SKM-1 treated with dmso at 0.1 percent for 144 hours (cell line): ENCODE measurements around the gene CFTR.

Experiments used
- DNase-seq: peaks from one replicate; lab custom pipeline; 2025; ENCODE audit not compliant: unreplicated experiment; lab: John Stamatoyannopoulos, UW

The CFTR gene

DNA sequence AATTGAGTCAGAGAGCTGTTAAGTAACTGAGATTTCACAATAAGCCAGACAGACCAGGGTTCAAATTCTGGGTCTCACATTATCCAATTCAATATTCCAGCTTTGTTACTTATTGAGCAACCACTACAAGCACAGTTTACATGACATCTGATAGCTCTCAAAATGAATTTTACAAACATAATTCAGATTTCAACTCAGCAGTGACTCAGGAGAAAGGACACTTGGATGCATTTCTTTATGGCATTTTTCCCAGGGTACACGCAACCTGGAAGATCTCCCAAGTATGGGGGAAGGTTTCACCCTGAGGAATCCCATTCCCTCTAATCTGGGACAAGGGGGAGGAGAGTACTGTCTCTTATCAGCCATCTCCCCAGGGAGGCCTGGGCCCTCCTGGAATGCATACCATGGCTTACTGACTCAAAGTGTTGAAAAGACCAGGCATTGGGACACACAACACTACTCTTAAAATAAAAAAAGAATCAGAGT is 102.4 kb downstream of the CFTR start:
- no peak for DNase-seq

DNA sequence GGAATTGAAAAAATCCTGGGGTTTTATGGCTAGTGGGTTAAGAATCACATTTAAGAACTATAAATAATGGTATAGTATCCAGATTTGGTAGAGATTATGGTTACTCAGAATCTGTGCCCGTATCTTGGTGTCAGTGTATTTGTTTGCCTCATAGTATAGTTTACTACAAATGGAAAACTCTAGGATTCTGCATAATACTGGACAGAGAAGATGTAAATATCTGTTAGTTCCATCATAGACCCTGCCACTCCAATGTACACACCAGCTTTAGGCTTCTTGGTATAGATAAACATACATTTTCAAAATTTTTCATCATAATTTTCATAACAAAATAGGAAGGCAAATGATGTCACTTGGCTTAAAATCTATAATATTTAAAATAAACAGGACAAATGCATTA is 108.1 kb downstream of the CFTR start:
- DNase-seq = no peak

DNA sequence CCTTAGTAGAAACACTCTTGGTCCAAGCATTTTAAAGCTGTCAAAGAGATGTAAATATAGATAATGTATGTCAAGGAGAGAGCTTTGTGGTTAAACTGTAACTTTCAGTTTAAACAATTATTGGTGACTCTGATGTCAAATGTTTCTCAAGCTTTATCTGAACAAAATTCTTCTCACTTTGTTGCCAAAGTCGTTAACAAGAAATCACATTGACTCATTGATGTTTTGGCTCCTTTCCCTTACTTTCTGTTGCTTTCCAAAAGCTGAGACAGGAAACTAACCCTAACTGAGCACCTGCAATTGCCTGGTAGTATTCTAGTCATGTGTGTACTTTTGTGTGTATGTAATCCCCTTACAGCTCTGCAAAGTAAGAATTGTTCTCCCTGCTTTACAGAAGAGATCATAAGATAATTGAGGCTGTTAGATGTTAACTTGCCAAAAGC is 108.5 kb downstream of the CFTR start:
- no peak for DNase-seq

DNA sequence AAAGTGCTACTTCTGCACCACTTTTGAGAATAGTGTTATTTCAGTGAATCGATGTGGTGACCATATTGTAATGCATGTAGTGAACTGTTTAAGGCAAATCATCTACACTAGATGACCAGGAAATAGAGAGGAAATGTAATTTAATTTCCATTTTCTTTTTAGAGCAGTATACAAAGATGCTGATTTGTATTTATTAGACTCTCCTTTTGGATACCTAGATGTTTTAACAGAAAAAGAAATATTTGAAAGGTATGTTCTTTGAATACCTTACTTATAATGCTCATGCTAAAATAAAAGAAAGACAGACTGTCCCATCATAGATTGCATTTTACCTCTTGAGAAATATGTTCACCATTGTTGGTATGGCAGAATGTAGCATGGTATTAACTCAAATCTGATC is 110.4 kb downstream of the CFTR start:
- DNase-seq = no peak

DNA sequence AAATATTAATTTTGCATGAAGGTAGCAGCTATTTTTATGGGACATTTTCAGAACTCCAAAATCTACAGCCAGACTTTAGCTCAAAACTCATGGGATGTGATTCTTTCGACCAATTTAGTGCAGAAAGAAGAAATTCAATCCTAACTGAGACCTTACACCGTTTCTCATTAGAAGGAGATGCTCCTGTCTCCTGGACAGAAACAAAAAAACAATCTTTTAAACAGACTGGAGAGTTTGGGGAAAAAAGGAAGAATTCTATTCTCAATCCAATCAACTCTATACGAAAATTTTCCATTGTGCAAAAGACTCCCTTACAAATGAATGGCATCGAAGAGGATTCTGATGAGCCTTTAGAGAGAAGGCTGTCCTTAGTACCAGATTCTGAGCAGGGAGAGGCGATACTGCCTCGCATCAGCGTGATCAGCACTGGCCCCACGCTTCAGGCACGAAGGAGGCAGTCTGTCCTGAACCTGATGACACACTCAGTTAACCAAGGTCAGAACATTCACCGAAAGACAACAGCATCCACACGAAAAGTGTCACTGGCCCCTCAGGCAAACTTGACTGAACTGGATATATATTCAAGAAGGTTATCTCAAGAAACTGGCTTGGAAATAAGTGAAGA is 112.3 kb downstream of the CFTR start:
- DNase-seq = no peak

DNA sequence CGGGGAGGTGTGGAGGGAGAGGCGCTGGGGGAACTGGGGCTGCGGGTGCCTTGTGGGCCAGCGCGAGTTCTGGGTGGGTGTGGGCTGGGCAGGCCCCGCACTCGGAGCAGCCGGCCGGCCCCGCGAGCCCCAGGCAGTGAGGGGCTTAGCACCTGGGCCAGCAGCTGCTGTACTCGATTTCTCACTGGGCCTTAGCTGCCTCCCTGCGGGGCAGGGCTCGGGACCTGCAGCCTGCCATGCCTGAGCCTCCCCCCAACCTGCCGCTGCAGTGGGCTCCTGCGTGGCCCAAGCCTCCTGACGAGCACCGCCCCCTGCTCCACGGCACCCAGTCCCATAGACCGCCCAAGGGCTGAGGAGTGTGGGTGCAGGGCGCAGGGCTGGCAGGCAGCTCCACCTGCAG is 116.3 kb downstream of the CFTR start:
- no peak for DNase-seq

DNA sequence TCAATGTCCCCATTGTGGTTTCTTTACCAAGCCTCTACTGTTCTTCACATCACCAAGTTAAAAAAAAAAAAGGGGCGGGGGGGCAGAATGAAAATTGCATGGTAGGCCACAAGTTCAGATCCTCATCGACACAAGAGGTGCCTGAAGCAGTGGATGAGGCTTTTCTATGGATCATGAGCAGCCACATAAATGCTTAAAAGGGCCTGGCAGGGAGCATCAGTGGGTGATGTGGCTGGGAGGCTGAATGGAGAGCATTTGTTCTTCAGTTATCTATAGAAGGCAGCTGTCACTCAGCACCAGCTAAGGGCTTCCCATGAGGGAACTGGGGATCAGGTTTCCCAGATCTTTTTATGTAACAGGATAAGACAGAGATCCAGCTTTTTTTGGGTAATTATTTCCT is 117.9 kb downstream of the CFTR start:
- DNase-seq = no peak

DNA sequence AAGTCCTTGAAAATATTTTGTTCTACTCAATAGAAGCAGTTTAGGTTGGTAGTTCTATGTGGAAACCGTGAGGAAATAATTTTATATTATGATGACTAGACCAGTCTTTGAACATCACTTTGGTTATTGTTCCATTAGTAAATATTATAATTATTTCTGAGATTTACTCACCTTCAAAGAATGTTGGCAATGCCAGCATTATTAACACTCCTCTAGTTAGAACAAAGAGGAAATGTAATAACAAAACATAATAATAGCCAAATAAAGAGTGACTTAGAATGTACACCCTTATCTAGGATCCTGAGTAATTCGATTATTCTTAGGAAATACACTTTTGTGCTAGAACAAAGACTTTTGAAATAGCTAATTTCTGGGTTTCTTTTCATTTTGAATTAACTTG is 121.1 kb downstream of the CFTR start:
- no peak for DNase-seq

DNA sequence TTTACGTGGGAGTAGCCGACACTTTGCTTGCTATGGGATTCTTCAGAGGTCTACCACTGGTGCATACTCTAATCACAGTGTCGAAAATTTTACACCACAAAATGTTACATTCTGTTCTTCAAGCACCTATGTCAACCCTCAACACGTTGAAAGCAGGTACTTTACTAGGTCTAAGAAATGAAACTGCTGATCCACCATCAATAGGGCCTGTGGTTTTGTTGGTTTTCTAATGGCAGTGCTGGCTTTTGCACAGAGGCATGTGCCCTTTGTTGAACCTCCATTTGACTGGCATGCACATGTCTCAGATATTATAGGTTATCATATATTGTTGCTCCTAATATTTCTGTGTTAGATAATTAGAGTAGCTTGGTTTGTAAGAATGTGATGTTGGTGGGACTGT is 123.8 kb downstream of the CFTR start:
- no peak for DNase-seq

DNA sequence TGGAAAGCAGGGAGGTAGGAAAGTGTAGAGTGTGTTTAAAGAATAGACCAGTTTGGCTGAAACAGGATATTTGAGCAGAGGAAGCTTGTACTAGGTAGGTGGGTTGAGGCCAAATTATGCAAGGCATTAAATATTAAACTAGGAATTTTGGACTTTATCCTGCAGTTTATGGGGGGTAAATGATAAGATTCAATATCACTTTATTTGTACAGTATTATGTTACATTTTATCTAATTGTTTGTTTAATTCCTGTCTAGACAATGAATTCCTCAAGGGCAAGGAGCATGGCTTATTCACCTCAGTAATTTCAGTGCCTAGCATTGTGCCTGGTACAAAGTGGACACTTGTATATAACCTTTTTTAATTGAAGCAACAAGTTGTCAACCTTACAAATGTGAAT is 125.9 kb downstream of the CFTR start:
- DNase-seq = no peak

DNA sequence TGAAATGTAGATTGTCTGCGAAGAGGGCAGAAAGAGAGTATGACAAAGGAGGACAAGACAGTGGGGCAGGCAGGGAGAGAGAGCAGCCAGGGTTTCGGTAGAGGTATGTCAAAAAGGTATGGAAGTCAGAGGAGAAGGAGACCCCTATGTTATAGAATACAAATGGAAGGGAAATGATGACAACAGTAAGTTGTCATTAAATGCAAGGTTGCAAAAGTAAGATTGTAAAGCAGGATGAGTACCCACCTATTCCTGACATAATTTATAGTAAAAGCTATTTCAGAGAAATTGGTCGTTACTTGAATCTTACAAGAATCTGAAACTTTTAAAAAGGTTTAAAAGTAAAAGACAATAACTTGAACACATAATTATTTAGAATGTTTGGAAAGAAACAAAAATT is 126.3 kb downstream of the CFTR start:
- DNase-seq = no peak

DNA sequence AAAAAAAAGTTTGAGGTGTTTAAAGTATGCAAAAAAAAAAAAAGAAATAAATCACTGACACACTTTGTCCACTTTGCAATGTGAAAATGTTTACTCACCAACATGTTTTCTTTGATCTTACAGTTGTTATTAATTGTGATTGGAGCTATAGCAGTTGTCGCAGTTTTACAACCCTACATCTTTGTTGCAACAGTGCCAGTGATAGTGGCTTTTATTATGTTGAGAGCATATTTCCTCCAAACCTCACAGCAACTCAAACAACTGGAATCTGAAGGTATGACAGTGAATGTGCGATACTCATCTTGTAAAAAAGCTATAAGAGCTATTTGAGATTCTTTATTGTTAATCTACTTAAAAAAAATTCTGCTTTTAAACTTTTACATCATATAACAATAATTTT is 130.6 kb downstream of the CFTR start:
- no peak for DNase-seq

DNA sequence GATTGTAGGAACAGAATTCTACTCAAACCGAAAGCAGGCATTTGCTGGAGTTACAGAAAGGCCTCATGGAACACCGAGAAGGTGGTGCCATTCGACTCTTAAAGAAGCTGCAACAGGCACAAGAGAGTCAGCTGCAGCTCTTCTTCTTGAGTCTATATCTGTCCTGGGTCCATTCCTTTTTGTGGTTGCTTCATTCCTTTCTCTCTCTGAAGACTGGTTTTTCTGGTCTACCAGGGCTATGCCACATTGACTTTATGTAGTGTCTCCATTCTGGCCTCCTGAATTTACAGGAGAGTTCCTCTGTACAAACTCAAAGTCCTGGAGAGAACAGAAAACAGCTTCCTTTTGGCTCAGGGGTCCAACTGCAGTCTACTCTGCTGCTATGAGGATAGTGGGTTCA is 132.8 kb downstream of the CFTR start:
- DNase-seq = no peak

DNA sequence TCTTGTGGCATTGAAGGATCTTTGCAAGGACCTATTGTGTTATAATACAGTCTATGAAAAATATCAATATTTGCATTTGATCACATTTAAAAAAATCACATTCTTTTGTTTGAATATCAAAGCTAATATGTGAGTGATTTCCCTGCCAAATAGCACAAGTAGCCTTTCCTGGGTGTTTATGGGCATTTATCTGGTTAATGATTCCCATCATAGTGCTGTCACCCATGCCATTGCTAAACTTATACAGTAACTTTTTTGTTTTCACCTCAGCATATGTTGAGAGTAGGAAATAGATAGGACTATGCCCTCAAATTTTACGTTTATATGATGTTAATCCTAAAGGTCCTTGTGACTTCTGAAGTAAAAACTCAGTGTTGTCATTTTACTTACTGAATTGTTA is 136.9 kb downstream of the CFTR start:
- DNase-seq = no peak

DNA sequence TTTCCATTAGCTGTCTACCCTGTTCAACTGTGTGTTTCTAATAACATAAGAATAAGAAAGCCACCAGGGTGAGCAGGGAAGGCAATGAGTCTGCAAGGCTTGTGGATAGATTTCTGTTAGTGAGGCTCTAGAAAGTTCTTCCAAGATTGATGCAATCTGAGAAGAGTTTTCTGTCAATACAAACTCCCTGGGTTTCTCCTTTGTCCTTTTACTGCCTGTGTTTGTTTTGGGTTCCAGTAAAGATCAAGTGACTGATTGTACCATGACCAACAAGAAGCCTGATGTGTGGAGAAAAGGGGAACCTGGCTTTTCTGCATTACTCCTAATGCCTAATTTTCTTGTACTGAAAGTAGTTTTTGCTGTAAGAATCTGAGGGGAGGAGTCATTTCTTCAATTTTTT is 139.9 kb downstream of the CFTR start:
- no peak for DNase-seq

DNA sequence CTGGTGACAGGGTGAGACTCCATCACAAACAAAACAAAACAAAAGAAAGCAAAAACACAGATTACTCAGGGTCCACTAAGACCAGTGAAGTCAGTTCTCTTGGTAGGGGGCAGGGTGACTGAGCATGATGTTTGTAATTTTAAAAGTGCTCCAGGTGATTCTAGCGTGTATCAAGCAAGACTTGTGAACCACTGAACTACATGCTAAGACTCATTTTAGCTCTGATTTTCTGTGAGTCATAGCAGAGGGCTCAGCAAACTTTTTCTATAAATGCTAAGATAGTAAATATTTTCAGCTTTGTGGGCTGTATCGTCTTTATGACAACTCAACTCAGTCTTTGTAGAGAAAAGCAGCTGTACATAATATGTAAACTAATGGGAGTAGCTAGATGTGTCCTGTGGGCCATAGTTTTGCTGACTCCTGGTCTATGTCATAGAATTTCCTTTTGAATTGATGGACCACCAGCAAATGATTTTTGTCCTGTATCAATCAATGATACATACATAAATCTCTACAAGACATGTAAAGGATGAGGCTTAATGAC is 141.3 kb downstream of the CFTR start:
- DNase-seq = no peak

DNA sequence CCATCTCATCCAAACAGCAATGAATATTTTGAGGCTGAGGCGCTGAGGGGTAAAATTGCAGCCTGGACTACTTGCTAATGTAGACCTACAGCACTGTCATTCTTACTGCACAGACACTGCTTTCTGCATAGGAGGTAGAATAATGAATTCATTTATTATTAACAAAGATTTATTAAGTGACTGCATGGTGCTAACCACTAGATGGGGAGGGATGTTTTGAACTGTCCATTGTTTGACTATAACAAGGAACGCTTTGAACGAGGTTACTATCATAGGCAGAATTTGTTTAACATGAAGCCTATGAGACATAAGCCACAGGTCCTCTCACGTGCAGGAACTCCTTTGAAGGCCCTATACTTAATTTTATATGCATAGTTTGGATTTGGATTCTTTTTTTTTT is 143.8 kb downstream of the CFTR start:
- no peak for DNase-seq

DNA sequence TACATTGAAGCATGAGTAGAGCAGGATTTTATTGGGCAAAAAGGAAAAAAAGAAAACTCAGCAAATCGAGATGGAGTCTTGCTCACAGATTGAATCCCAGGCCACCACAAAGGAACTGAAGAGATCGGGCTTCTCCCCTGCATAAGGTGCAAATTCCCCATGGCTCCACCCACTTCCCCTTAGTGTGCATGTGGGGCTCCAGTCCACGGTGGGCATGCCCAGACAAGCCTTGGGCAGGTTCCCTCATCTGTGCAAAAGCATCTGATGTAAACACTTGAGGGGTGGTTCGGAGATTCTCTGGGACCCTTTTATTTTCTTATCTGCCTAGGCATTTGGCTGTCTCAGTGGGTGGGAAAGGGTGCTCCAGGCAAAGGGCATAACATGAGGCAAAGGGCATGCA is 150.7 kb downstream of the CFTR start:
- no peak for DNase-seq

DNA sequence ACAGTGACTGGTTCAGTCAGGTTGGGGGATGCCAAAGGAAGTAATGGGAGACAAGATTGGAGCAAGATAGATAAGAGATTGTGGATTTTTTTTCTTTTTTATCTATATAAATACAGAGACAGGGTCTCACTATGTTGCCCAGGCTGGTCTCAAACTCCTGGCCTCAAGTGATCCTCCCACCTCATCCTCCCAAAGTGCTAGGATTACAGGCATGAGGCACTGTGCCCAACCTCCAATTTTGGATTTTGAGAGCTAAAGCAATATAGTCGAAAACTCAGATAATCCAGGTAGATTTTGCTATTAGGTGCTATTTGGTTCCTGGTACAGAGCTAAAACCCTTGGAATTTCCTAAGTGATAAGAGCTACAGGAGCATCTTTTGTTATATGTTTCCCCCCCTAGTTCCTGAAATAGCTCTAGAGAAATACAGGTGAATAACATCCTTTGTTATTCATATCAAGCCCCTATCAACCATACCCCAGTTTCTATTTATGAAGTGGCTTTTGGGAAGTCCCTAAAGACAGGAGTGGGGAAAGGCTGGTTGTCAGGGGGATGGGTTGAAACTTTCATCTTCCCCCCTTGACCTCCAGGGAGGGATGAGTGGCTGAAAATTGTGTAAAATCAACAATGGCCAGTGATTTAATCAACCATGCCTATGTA is 151.2 kb downstream of the CFTR start:
- DNase-seq = no peak

DNA sequence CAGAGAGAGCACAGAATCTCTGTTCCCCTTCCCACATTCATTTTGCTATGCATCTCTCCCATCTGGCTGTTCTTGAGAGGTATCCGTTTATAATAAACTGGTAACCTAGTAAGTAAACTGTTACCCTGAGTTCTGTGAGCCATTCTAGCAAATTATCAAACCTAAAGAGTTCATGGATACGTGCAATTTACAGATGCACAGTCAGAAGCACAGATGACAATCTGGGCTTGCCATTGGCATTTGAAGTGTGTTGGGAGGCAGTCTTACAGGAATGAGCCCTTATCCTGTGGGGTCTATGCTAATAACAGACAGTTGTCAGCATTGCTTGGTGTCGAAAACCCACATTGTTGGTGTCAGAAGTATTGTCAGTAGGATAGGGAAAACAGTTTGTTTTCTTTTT is 151.8 kb downstream of the CFTR start:
- no peak for DNase-seq

DNA sequence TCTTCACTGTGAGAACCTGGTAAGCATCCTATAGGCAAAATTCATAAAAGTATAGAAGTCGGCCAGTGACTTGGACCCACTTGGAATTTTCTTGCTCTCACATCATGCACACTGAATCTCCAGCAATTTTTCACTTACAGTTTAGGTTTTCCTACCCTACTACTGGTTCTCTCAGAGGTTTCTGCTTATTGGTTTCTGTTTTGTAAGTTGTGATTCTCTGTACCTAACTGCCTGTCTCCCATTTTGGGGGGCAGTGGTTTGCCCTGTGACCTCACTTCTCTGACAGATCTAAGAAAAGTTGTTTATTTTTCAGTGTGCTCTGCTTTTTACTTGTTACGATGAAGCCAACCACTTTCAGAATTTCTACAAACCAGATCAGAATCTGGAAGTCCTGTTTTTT is 158.1 kb downstream of the CFTR start:
- DNase-seq = no peak

DNA sequence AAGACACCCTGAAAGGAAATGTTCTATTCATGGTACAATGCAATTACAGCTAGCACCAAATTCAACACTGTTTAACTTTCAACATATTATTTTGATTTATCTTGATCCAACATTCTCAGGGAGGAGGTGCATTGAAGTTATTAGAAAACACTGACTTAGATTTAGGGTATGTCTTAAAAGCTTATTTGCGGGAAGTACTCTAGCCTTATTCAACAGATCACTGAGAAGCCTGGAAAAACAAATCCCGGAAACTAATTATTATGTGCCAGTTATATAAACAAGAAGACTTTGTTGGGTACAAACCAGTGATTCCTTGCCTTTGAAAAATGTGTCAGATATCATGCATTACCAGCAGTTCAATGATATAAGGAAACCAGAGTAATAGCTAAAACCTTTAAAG is 160.1 kb downstream of the CFTR start:
- no peak for DNase-seq

DNA sequence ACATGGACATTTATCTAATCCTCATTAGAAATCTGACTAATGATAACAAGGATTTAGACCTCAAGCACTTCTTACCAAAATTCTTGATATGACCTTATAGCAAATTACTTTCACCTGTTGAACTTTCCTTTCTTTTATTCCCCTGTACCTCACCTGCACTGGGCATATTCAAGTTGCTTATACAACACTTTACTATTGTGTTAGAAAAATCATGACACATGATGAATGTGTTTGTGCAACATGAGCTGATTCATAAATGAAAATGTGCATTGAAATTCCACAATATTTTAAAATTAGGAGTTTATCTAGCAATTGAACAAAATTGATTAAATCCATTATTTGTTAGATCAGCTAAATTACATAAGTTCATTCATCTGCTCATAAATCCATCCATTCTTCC is 160.6 kb downstream of the CFTR start:
- DNase-seq = no peak
